Measurements from ENCODE around the gene RAB26.

- TF ChIP-seq EZH2phosphoT487 (IDR thresholded peaks at IDR 0.05; ENCODE audit: insufficient read depth, low read depth) (no peak), EZH2 (IDR thresholded peaks at IDR 0.05; ENCODE audit: insufficient read depth, poor library complexity, severe bottlenecking) (no peak)
Observed at GRCh38 chr16:2200313-2200712, 51.9 kb downstream of the RAB26 start.
